ENCODE results near the gene PQBP1. TPM values are rescaled to one million over a fixed set of nuclear protein-coding genes. Genes with fewer than 3 reads are reported as not detected.

PQBP1 gene
- polyA plus RNA-seq, 2 of the 4 experiments (the other 2 are of a cell fraction): 125 to 158 TPM

DNA sequence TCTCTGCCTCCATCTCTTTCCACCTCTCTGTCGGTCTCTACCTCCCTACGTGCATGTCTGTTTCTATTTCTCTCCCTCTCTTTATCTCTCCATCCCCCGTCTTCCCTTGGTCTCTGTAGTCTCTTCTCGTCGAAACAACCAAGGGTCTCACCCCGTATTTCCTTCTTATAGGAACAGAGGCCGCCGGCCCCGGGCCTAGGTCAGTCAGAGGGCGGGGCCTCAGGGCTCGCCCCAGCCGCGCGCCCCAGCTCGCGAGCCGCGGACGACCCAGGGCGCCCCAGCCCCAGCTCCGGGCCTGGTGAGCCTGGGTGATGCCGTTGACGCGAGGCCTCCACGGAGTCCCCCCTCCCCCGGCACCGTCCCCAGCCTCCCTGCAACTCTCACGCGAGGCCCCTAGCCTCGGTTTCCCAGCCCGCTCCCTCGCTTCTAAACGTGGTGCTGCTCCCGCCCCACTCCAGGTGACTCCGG, 6.8 kb upstream of the PQBP1 start:
- DNase-seq (ENCODE audit: low read depth in 1 of 2, low spot score in 1 of 2) (no peak), FAIRE-seq (no peak), ATAC-seq (peak; percentile 75 to 76)
- Histone ChIP-seq H3K4me1 (0 out of 3 replicates have a peak, but pooled peaks cover 7% of the 10 kb centered on the region), H3K4me2 (peak overlapping the region; percentile 91), H3K27ac (peak overlapping the region; percentile 88 to 99), H3K9me3 (no peaks in the 10 kb centered on the region), H3K4me3 (peak overlapping the region; percentile 85)
- CTCF ChIA-PET: interaction anchor here (0.6 to 3.2 kb wide), 16 partner anchors 9 to 259 kb away, joined by 3 to 14 read pairs (median 4); partner anchors contain the start of gene SLC35A2
- POLR2A ChIA-PET: interaction anchor here (0.5 to 2.3 kb wide), 7 partner anchors 9 to 55 kb away, joined by 3 to 12 read pairs (median 7); partner anchors contain the start of genes PCSK1N and SLC35A2
- TF ChIP-seq, protein P1, sequence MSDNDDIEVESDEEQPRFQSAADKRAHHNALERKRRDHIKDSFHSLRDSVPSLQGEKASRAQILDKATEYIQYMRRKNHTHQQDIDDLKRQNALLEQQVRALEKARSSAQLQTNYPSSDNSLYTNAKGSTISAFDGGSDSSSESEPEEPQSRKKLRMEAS (IDR thresholded peaks at IDR 0.05): 0 out of 2 replicates have a peak, but pooled peaks have one; percentile 18
- no peak for TF ChIP-seq EHF (CRISPR knock-in tag; IDR thresholded peaks at IDR 0.05)
- 18% methylated on average over 8 of the region's 35 CpGs for WGBS (ENCODE audit: missing lambda C conversion rate)

DNA sequence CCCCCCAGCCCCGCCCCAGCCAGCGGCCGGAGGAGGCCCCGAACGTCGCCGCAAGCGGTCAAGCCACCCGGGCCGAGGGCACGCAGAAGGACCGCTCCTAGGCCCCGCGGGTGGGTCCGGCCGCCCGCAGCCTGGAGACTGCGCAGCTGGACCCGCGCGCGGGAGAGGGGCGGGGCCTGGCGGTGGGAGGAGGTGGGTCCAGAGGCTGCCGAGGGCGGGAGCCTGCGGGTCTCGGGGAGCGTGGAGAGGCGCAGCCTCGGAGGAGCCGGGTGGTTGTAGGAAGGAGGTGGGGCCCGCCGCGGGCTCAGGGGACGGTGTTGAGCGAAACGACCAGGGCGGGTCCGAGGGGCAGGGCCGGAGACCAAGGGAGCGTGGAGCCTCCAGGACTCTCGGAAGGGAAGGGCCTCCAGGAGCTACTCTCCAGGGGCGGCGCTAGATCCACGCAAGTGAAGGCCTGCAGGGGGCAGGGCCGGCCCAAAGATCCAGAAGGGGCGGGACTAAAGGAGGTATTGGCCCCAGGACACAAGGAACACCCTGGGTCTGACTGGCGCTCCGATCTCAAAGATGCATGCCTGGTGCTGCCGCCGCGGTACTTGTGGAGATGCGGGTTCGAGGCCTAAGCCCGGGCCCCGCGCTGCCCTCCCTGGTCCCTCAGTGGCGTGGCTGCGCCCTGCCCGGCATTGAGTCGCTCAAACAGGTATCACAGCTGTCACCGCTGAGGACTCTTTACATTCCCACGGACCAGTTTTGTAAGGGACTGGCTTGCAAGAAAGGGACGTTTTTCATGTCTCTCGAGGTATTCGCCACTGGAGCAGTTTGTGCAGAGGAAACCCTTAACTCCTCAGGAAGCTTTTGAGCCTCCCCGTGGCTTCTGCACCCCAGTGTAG, 6.1 kb upstream of the PQBP1 start:
- WGBS (ENCODE audit: missing lambda C conversion rate): 7% methylated on average over 11 of the region's 68 CpGs
- peak overlapping the region; percentile 88 to 99 for H3K27ac ChIP-seq
- FAIRE-seq: peak; percentile 65
- TF ChIP-seq MAZ (IDR thresholded peaks at IDR 0.05; ENCODE audit: borderline replicate concordance, low read depth, low read length) (no peak), EP300 (IDR thresholded peaks at IDR 0.05) (no peak), CEBPB (IDR thresholded peaks at IDR 0.05) (no peak), CHD4 (IDR thresholded peaks at IDR 0.05; ENCODE audit: borderline replicate concordance) (no peak), ESRRA (IDR thresholded peaks at IDR 0.05; ENCODE audit: borderline replicate concordance, low read length) (no peak), RARB (CRISPR knock-in tag; IDR thresholded peaks at IDR 0.05) (no peak), POLR2AphosphoS2 (conservative IDR thresholded peaks at IDR 0.05; ENCODE audit: low read length) (no peak), RAD21 (conservative IDR thresholded peaks at IDR 0.05 in 1 of 2, IDR thresholded peaks at IDR 0.05 in 1 of 2) (peak; percentile 50 to 59), HEYL (CRISPR knock-in tag; IDR thresholded peaks at IDR 0.05) (no peak), JUN (IDR thresholded peaks at IDR 0.05) (peak; percentile 51 to 73; a peak in 2 of 5 replicates), JUNB (IDR thresholded peaks at IDR 0.05) (no peak), MAFK (IDR thresholded peaks at IDR 0.05; ENCODE audit: partially characterized antibody) (no peak), PHF8 (IDR thresholded peaks at IDR 0.05; ENCODE audit: borderline replicate concordance, low read depth) (peak; percentile 47; the same call in 1 of the 2 replicates), TP53 (CRISPR knock-in tag; IDR thresholded peaks at IDR 0.05) (no peak), EHF (CRISPR knock-in tag; IDR thresholded peaks at IDR 0.05) (no peak), ZSCAN20 (CRISPR knock-in tag; IDR thresholded peaks at IDR 0.05) (no peak), GATA3 (IDR thresholded peaks at IDR 0.05; ENCODE audit: borderline replicate concordance) (0 out of 2 replicates have a peak, but pooled peaks have one; percentile 25), HOXB13 (CRISPR knock-in tag; IDR thresholded peaks at IDR 0.05; ENCODE audit: low read depth) (no peak), NPAS2 (CRISPR knock-in tag; IDR thresholded peaks at IDR 0.05; ENCODE audit: borderline replicate concordance) (no peak), FOSB (CRISPR knock-in tag; IDR thresholded peaks at IDR 0.05) (no peak), RNF2 (IDR thresholded peaks at IDR 0.05; ENCODE audit: borderline replicate concordance, low read depth) (no peak), BHLHE40 (IDR thresholded peaks at IDR 0.05; ENCODE audit: low read depth, low read length) (no peak)
- TF ChIP-seq, protein P2, sequence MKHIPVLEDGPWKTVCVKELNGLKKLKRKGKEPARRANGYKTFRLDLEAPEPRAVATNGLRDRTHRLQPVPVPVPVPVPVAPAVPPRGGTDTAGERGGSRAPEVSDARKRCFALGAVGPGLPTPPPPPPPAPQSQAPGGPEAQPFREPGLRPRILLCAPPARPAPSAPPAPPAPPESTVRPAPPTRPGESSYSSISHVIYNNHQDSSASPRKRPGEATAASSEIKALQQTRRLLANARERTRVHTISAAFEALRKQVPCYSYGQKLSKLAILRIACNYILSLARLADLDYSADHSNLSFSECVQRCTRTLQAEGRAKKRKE (CRISPR knock-in tag; IDR thresholded peaks at IDR 0.05; ENCODE audit: low read depth): no peak
- TF ChIP-seq, protein P3, sequence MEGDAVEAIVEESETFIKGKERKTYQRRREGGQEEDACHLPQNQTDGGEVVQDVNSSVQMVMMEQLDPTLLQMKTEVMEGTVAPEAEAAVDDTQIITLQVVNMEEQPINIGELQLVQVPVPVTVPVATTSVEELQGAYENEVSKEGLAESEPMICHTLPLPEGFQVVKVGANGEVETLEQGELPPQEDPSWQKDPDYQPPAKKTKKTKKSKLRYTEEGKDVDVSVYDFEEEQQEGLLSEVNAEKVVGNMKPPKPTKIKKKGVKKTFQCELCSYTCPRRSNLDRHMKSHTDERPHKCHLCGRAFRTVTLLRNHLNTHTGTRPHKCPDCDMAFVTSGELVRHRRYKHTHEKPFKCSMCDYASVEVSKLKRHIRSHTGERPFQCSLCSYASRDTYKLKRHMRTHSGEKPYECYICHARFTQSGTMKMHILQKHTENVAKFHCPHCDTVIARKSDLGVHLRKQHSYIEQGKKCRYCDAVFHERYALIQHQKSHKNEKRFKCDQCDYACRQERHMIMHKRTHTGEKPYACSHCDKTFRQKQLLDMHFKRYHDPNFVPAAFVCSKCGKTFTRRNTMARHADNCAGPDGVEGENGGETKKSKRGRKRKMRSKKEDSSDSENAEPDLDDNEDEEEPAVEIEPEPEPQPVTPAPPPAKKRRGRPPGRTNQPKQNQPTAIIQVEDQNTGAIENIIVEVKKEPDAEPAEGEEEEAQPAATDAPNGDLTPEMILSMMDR (IDR thresholded peaks at IDR 0.05): peak; percentile 43
- TF ChIP-seq, protein P4, sequence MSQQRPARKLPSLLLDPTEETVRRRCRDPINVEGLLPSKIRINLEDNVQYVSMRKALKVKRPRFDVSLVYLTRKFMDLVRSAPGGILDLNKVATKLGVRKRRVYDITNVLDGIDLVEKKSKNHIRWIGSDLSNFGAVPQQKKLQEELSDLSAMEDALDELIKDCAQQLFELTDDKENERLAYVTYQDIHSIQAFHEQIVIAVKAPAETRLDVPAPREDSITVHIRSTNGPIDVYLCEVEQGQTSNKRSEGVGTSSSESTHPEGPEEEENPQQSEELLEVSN (IDR thresholded peaks at IDR 0.05; ENCODE audit: borderline replicate concordance, low read depth): 0 out of 2 replicates have a peak, but pooled peaks have one; percentile 53
- TF ChIP-seq, protein P5, sequence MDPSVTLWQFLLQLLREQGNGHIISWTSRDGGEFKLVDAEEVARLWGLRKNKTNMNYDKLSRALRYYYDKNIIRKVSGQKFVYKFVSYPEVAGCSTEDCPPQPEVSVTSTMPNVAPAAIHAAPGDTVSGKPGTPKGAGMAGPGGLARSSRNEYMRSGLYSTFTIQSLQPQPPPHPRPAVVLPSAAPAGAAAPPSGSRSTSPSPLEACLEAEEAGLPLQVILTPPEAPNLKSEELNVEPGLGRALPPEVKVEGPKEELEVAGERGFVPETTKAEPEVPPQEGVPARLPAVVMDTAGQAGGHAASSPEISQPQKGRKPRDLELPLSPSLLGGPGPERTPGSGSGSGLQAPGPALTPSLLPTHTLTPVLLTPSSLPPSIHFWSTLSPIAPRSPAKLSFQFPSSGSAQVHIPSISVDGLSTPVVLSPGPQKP (IDR thresholded peaks at IDR 0.05; ENCODE audit: low read depth, low read length): no peak
- TF ChIP-seq, protein P6, sequence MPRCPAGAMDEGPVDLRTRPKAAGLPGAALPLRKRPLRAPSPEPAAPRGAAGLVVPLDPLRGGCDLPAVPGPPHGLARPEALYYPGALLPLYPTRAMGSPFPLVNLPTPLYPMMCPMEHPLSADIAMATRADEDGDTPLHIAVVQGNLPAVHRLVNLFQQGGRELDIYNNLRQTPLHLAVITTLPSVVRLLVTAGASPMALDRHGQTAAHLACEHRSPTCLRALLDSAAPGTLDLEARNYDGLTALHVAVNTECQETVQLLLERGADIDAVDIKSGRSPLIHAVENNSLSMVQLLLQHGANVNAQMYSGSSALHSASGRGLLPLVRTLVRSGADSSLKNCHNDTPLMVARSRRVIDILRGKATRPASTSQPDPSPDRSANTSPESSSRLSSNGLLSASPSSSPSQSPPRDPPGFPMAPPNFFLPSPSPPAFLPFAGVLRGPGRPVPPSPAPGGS (IDR thresholded peaks at IDR 0.05): peak; percentile 45; the same call in 1 of the 3 replicates
- TF ChIP-seq, protein P1 (IDR thresholded peaks at IDR 0.05): peak; percentile 50

More for the DNA sequence above, 6.1 kb upstream of the PQBP1 start:
- Histone ChIP-seq H3K4me1 (peaks cover 12% of the 10 kb centered on the region; the same call in 2 of the 3 replicates), H3K4me2 (peak overlapping the region; percentile 91), H3K9me3 (no peaks in the 10 kb centered on the region), H3K4me3 (peak overlapping the region; percentile 85)
- ATAC-seq: peak; percentile 96 to 97
- DNase-seq (ENCODE audit: low read depth in 1 of 2, low spot score in 1 of 2): peak; percentile 76 to 95
- ChIA-PET CTCF (interaction anchor here (0.6 to 3.2 kb wide), 19 partner anchors 9 to 271 kb away, joined by 3 to 14 read pairs (median 4); partner anchors contain the start of genes HDAC6 and SLC35A2), POLR2A (interaction anchor here (0.5 to 2.3 kb wide), 8 partner anchors 9 to 152 kb away, joined by 3 to 12 read pairs (median 7); partner anchors contain the start of genes PCSK1N and SLC35A2)
